HCT116 (cell line): ENCODE measurements around the gene VASN. TPM values are rescaled to one million over a fixed set of nuclear protein-coding genes. Genes with fewer than 3 reads are reported as not detected.
A peak's percentile ranks its signal among the peaks of the same experiment; 100 is the strongest.

Source experiments
- ATAC-seq: fragments of 200-7000 bp; cut with Tn5 transposase; 2 replicates; pipeline ENCODE4 v1.9.1; 2020; ENCODE audit warnings: mild to moderate bottlenecking, moderate library complexity
- BruUV-seq: library from RNA; stranded (reverse); fragments of 400-500 nt; replicated peaks from 2 replicates; lab custom pipeline; 2021; lab: Mats Ljungman, UMichigan
- CTCF ChIA-PET: fragments of 300-600 bp; sonication (Branson Sonifier 250); formaldehyde crosslinking; loops from one replicate; lab custom pipeline; 2021; ENCODE audit warnings: antibody characterized with exemption; lab: Charles Lee
- POLR2A ChIA-PET: fragments of 300-600, 350-600 bp; sonication (Branson Sonifier 250); formaldehyde crosslinking; loops from one replicate; lab custom pipeline; 2021; ENCODE audit warnings: antibody characterized with exemption; lab: Charles Lee
- RAD21 ChIA-PET, 2 experiments: fragments of 300-600 bp; sonication (Branson Sonifier 250); formaldehyde crosslinking; loops; one replicate each; lab custom pipeline; 2023; ENCODE audit warnings: low total read pairs in 2 of 2; ENCODE audit not compliant: uncharacterized antibody in 2 of 2, unreplicated experiment in 2 of 2, low non-redundant PET in 1 of 2; lab: Charles Lee
- DNase-seq: peaks from one replicate; pipeline ENCODE4 v3.0.0-alpha.2; 2010; ENCODE audit warnings: low read depth, low spot score
- H2AFZ ChIP-seq: fragments of 200-600 bp; shearing (Covaris generic), sonication (generic); 2 replicates; pipeline ENCODE4 v1.6.1; 2017; ENCODE audit warnings: low read depth, mixed run types, mixed read lengths, antibody characterized with exemption, low read length; ENCODE audit not compliant: poor library complexity, severe bottlenecking
- H3K27ac ChIP-seq: 2 replicates; pipeline ENCODE4 v1.5.1; 2012; ENCODE audit warnings: low read depth, low read length
- H3K27me3 ChIP-seq: fragments of 200-600 bp; sonication (generic); 2 replicates; pipeline ENCODE4 v1.6.1; 2016; ENCODE audit warnings: mixed run types, low read length, mixed read lengths; ENCODE audit not compliant: insufficient read depth
- H3K36me3 ChIP-seq, 2 experiments: fragments of 200-500 bp in 1 of 2; fragments of 200-600 bp in 1 of 2; sonication (Bioruptor generic) in 1 of 2; sonication (generic) in 1 of 2; 2 replicates each; pipeline versions ENCODE4 v1.5.1 to v1.6.1; 2014 to 2016; ENCODE audit warnings: low read length in 2 of 2, inconsistent platforms in 1 of 2, mixed read lengths in 1 of 2, mixed run types in 1 of 2; ENCODE audit not compliant: insufficient read depth in 2 of 2, control insufficient read depth in 1 of 2
- H3K4me1 ChIP-seq, 2 experiments: fragments of 200-600 bp in 1 of 2; sonication (generic) in 1 of 2; 2 replicates each; pipeline versions ENCODE4 v1.5.1 to v1.6.1; 2012 to 2017; ENCODE audit warnings: low read length in 2 of 2, inconsistent platforms in 1 of 2, mild to moderate bottlenecking in 1 of 2, mixed read lengths in 1 of 2, mixed run types in 1 of 2, moderate library complexity in 1 of 2; ENCODE audit not compliant: insufficient read depth in 2 of 2, control insufficient read depth in 1 of 2
- H3K4me2 ChIP-seq: fragments of 200-600 bp; sonication (generic); 2 replicates; pipeline ENCODE4 v1.6.1; 2017; ENCODE audit warnings: mixed run types, low read length, mixed read lengths
- H3K4me3 ChIP-seq, 2 experiments: fragments of 200-600 bp in 1 of 2; sonication (generic) in 1 of 2; replicated peaks in 1 of 2; 2 replicates each; pipeline ENCODE4 v1.5.1; 2011 to 2016; ENCODE audit warnings: low read length in 2 of 2, control low read depth in 1 of 2, low read depth in 1 of 2, mild to moderate bottlenecking in 1 of 2, mixed read lengths in 1 of 2, mixed run types in 1 of 2
- H3K79me2 ChIP-seq: fragments of 200-600 bp; sonication (generic); 2 replicates; pipeline ENCODE4 v1.6.1; 2017; ENCODE audit warnings: mild to moderate bottlenecking, mixed run types, low read length, moderate library complexity, mixed read lengths; ENCODE audit not compliant: insufficient read depth
- H3K9ac ChIP-seq: fragments of 200-600 bp; sonication (generic); 2 replicates; pipeline ENCODE4 v1.6.1; 2016; ENCODE audit warnings: low read length, mixed read lengths
- H3K9me2 ChIP-seq: fragments of 200-600 bp; sonication (generic), shearing (Covaris generic); 2 replicates; pipeline ENCODE4 v1.6.1; 2017; ENCODE audit warnings: mixed run types, mild to moderate bottlenecking, moderate library complexity; ENCODE audit not compliant: insufficient read depth
- H3K9me3 ChIP-seq, 2 experiments: fragments of 200-500 bp in 1 of 2; fragments of 200-600 bp in 1 of 2; sonication (Bioruptor generic) in 1 of 2; sonication (generic) in 1 of 2; 2 replicates each; pipeline ENCODE4 v1.6.1; 2014 to 2017; ENCODE audit warnings: low read length in 2 of 2, mixed read lengths in 2 of 2, inconsistent platforms in 1 of 2, low read depth in 1 of 2, mild to moderate bottlenecking in 1 of 2, mixed run types in 1 of 2, moderate library complexity in 1 of 2; ENCODE audit not compliant: control insufficient read depth in 1 of 2, insufficient read depth in 1 of 2
- H4K20me1 ChIP-seq: fragments of 200-600 bp; sonication (generic), shearing (Covaris generic); 2 replicates; pipeline ENCODE4 v1.6.1; 2017; ENCODE audit warnings: mixed run types, mild to moderate bottlenecking, moderate library complexity; ENCODE audit not compliant: insufficient read depth
- CEBPB ChIP-seq: IDR thresholded peaks from 2 replicates; pipeline ENCODE4 v1.6.1; 2012; ENCODE audit warnings: low read depth
- CTCF ChIP-seq, 3 experiments: fragments of 200-600 bp in 1 of 3; sonication (generic) in 1 of 3; IDR thresholded peaks in 2 of 3; conservative IDR thresholded peaks in 1 of 3; 2 replicates each; pipeline ENCODE4 v1.5.1; 2012 to 2017; ENCODE audit warnings: low read depth in 2 of 3, low read length in 2 of 3, antibody characterized with exemption in 1 of 3, borderline replicate concordance in 1 of 3, control low read depth in 1 of 3, mild to moderate bottlenecking in 1 of 3, mixed read lengths in 1 of 3, mixed run types in 1 of 3, moderate library complexity in 1 of 3; ENCODE audit not compliant: insufficient read depth in 1 of 3
- EZH2 ChIP-seq: fragments of 200-600 bp; sonication (generic); IDR thresholded peaks from 2 replicates; pipeline ENCODE4 v1.6.1; 2017; ENCODE audit warnings: antibody characterized with exemption, mixed run types
- EZH2phosphoT487 ChIP-seq: fragments of 200-600 bp; IDR thresholded peaks from 2 replicates; pipeline ENCODE4 v1.6.1; 2018; ENCODE audit warnings: antibody characterized with exemption, borderline replicate concordance
- POLR2AphosphoS5 ChIP-seq: IDR thresholded peaks from 2 replicates; pipeline ENCODE4 v1.6.1; 2011; ENCODE audit warnings: mild to moderate bottlenecking, low read depth, low read length, moderate library complexity
- REST ChIP-seq: IDR thresholded peaks from 2 replicates; pipeline ENCODE4 v1.6.1; 2012; ENCODE audit warnings: low read depth
- SP1 ChIP-seq: IDR thresholded peaks from 2 replicates; pipeline ENCODE4 v1.6.1; 2012; ENCODE audit warnings: low read depth
- SRF ChIP-seq: IDR thresholded peaks from 2 replicates; pipeline ENCODE4 v1.6.1; 2012; ENCODE audit warnings: low read depth
- ZFX ChIP-seq: fragments of 450-650 bp; IDR thresholded peaks from 2 replicates; pipeline ENCODE4 v1.6.1; 2017
- ZNF274 ChIP-seq: fragments of 200-500 bp; sonication (Bioruptor generic); IDR thresholded peaks from 2 replicates; pipeline ENCODE4 v1.6.1; 2014; ENCODE audit warnings: mild to moderate bottlenecking, low read depth, low read length, inconsistent platforms
- intact Hi-C: fragments of 100-400 bp; cut with micrococcal nuclease; formaldehyde crosslinking; loops from 2 replicates; pipeline ENCODE4 v1.10.0; 2022
- total RNA-seq: library from RNA; stranded (reverse); gene quantifications from one replicate; pipeline ENCODE4 v1.2.1, GENCODE V29; 2021; ENCODE audit not compliant: unreplicated experiment
- TF ChIP-seq, protein P1 (sequence below): IDR thresholded peaks from 2 replicates; pipeline ENCODE4 v1.6.1; 2012
- TF ChIP-seq, protein P2 (sequence below): IDR thresholded peaks from 2 replicates; pipeline ENCODE4 v1.6.1; 2012

Gene VASN
- total RNA-seq, 1 experiment from 2014 or later, result 6.3 TPM

DNA sequence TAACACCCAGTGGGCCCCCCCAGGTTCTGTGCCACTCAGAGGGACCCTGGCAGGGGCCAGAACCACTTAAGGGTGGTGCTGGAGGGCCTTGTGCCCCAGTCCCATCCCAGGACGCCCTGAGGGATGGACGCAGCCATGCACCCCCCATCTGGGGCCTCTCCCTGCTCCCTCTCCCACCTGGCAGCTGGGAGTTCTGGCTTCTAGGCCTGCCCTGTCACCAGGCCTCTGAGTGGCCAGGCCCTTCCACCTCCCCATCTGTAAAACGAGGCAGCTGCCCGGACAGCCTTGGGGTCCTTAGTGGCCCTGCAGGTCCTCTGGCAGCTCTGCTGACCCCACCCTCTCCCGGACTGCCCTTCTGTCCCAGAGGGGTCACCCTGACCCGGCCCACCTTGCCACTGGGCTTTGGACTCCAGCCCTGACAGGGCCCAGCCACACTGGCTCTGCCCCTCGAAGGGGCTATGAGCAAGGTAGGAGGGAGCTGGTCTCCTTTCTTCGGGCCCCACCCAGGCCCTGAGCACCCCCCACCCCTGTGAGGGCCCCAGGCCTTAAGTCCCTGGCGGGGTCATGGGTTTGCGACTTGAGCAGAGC, 32.8 kb upstream of the VASN start:
- no peak overlapping the region for H3K9ac ChIP-seq
- BruUV-seq, result no TSS peak
- no peaks in the 10 kb centered on the region for H3K9me2 ChIP-seq
- intact Hi-C loops, result no loop called here
- H3K36me3 ChIP-seq, result peaks cover 7 to 24% of the 10 kb centered on the region in 2 experiments; a peak in 2 of 4 replicates
- peak; percentile 33 for ATAC-seq
- H3K79me2 ChIP-seq, result peaks cover 38% of the 10 kb centered on the region
- CTCF ChIA-PET, result no interaction called here
- H4K20me1 ChIP-seq, result no peaks in the 10 kb centered on the region
- POLR2A ChIA-PET, result no interaction called here
- no peaks in the 10 kb centered on the region for H3K4me1 ChIP-seq
- RAD21 ChIA-PET, result no interaction called here
- H3K4me3 ChIP-seq, result no peak overlapping the region
- TF ChIP-seq POLR2AphosphoS5, result peak; percentile 50
- TF ChIP-seq, protein P1, sequence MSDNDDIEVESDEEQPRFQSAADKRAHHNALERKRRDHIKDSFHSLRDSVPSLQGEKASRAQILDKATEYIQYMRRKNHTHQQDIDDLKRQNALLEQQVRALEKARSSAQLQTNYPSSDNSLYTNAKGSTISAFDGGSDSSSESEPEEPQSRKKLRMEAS, result no peak
- H3K27me3 ChIP-seq, result no peaks in the 10 kb centered on the region
- 0 out of 2 replicates have a peak overlapping the region, but pooled peaks have one; percentile 32 for H3K27ac ChIP-seq
- H2AFZ ChIP-seq, result no peak overlapping the region
- DNase-seq, result no peak
- H3K9me3 ChIP-seq, result no peaks in the 10 kb centered on the region
- H3K4me2 ChIP-seq, result no peak overlapping the region

GRCh38 chr16:4339455-4339854, 32.2 kb upstream of the VASN start:
- H3K4me1 ChIP-seq, result no peaks in the 10 kb centered on the region
- no peaks in the 10 kb centered on the region for H3K9me2 ChIP-seq
- H3K79me2 ChIP-seq, result peaks cover 45% of the 10 kb centered on the region
- no peak overlapping the region for H3K4me3 ChIP-seq
- no peaks in the 10 kb centered on the region for H3K9me3 ChIP-seq
- CTCF ChIA-PET, result no interaction called here
- POLR2A ChIA-PET, result no interaction called here
- H3K9ac ChIP-seq, result no peak overlapping the region
- H4K20me1 ChIP-seq, result no peaks in the 10 kb centered on the region
- TF ChIP-seq SP1, result no peak
- TF ChIP-seq, protein P1, result no peak
- TF ChIP-seq, protein P2, sequence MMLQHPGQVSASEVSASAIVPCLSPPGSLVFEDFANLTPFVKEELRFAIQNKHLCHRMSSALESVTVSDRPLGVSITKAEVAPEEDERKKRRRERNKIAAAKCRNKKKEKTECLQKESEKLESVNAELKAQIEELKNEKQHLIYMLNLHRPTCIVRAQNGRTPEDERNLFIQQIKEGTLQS, result no peak
- no peak for TF ChIP-seq REST
- no peak for TF ChIP-seq ZFX
- no peak for TF ChIP-seq POLR2AphosphoS5
- TF ChIP-seq ZNF274, result no peak
- no peak for TF ChIP-seq CTCF (IDR thresholded peaks at IDR 0.05 in 2 of 3, conservative IDR thresholded peaks at IDR 0.05 in 1 of 3; ENCODE audit: borderline replicate concordance in 1 of 3, insufficient read depth in 1 of 3, low read depth in 2 of 3, low read length in 2 of 3)
- no peak for TF ChIP-seq EZH2
- no peak for TF ChIP-seq CEBPB
- no peak for TF ChIP-seq EZH2phosphoT487
- TF ChIP-seq SRF, result no peak
- no peak for ATAC-seq
- H2AFZ ChIP-seq, result no peak overlapping the region
- H3K36me3 ChIP-seq, result peaks cover 7 to 24% of the 10 kb centered on the region in 2 experiments; a peak in 2 of 4 replicates
- intact Hi-C loops, result no loop called here
- no peak for DNase-seq
- RAD21 ChIA-PET, result no interaction called here
- no TSS peak for BruUV-seq
- H3K27me3 ChIP-seq, result no peaks in the 10 kb centered on the region
- no peak overlapping the region for H3K4me2 ChIP-seq
- no peak overlapping the region; the same call in 1 of the 2 replicates for H3K27ac ChIP-seq
